Dendritic cell treated with granulocyte-macrophage colony-stimulating factor and Interleukin-4, amounts not matched to agents 40 ng/mL and 50 ng/mL, for 4 days (primary cell): Measurements from ENCODE around the gene CXCR4.

Experiments
- H3K27ac Mint-ChIP-seq: one replicate; pipeline ENCODE4 v1.8.0; 2022; ENCODE audit warnings: mild to moderate bottlenecking, mixed read lengths
- H3K27me3 Mint-ChIP-seq: one replicate; pipeline ENCODE4 v1.8.0; 2022; ENCODE audit warnings: mild to moderate bottlenecking, mixed read lengths
- H3K36me3 Mint-ChIP-seq: one replicate; pipeline ENCODE4 v1.8.0; 2022; ENCODE audit warnings: low read depth, mixed read lengths
- H3K4me1 Mint-ChIP-seq: one replicate; pipeline ENCODE4 v1.8.0; 2022; ENCODE audit warnings: low read depth, mixed read lengths
- H3K4me3 Mint-ChIP-seq: one replicate; pipeline ENCODE4 v1.8.0; 2022; ENCODE audit warnings: mild to moderate bottlenecking, moderate library complexity, mixed read lengths
- H3K9me3 Mint-ChIP-seq: one replicate; pipeline ENCODE4 v1.8.0; 2022; ENCODE audit warnings: mixed read lengths
- intact Hi-C: fragments of 100-400 bp; cut with micrococcal nuclease; formaldehyde crosslinking; loops from one replicate; pipeline ENCODE4 v1.15.0; 2022

Gene CXCR4

GRCh38 chr2:136126421-136126926 lies 8.5 kb upstream of the CXCR4 start:
- no peaks in the 10 kb centered on the region for H3K36me3 Mint-ChIP-seq
- H3K27me3 Mint-ChIP-seq = peaks cover 31% of the 10 kb centered on the region
- H3K27ac Mint-ChIP-seq = no peak overlapping the region
- H3K4me3 Mint-ChIP-seq = no peak overlapping the region
- intact Hi-C loops = loop anchor here (10.0 kb wide), 1 partner anchor 212 kb away; no protein-coding TSS in a partner anchor
- no peaks in the 10 kb centered on the region for H3K9me3 Mint-ChIP-seq
- peaks cover 43% of the 10 kb centered on the region for H3K4me1 Mint-ChIP-seq

- Mint-ChIP-seq H3K4me1 (peaks cover 45% of the 10 kb centered on the region), H3K4me3 (no peak overlapping the region), H3K27me3 (peaks cover 31% of the 10 kb centered on the region), H3K27ac (no peak overlapping the region), H3K9me3 (no peaks in the 10 kb centered on the region), H3K36me3 (no peaks in the 10 kb centered on the region)
- intact Hi-C loops = loop anchor here (10.0 kb wide), 1 partner anchor 211 kb away; no protein-coding TSS in a partner anchor
These were observed 8.1 kb upstream of the CXCR4 start for GRCh38 chr2:136126021-136126420.

- Mint-ChIP-seq H3K36me3 (no peaks in the 10 kb centered on the region), H3K27me3 (peaks cover 26% of the 10 kb centered on the region), H3K4me3 (no peak overlapping the region), H3K4me1 (peaks cover 40% of the 10 kb centered on the region), H3K9me3 (no peaks in the 10 kb centered on the region), H3K27ac (no peak overlapping the region)
- intact Hi-C loops = loop anchor here (10.0 kb wide), 1 partner anchor 210 kb away; no protein-coding TSS in a partner anchor
These were observed 7.3 kb upstream of the CXCR4 start for GRCh38 chr2:136125236-136125635.

- H3K4me3 Mint-ChIP-seq = no peak overlapping the region
- H3K27ac Mint-ChIP-seq = no peak overlapping the region
- no peaks in the 10 kb centered on the region for H3K36me3 Mint-ChIP-seq
- H3K4me1 Mint-ChIP-seq = peaks cover 39% of the 10 kb centered on the region
- intact Hi-C loops = loop anchor here (10.0 kb wide), 1 partner anchor 210 kb away; no protein-coding TSS in a partner anchor
- H3K27me3 Mint-ChIP-seq = peaks cover 24% of the 10 kb centered on the region
- H3K9me3 Mint-ChIP-seq = no peaks in the 10 kb centered on the region
These were observed 6.9 kb upstream of the CXCR4 start for GRCh38 chr2:136124805-136125204.

GRCh38 chr2:136122661-136123060 lies 4.7 kb upstream of the CXCR4 start:
- no peak overlapping the region for H3K27ac Mint-ChIP-seq
- H3K9me3 Mint-ChIP-seq = no peaks in the 10 kb centered on the region
- peaks cover 41% of the 10 kb centered on the region for H3K4me1 Mint-ChIP-seq
- intact Hi-C loops = loop anchor here (10.0 kb wide), 1 partner anchor 208 kb away; no protein-coding TSS in a partner anchor
- peaks cover 11% of the 10 kb centered on the region for H3K27me3 Mint-ChIP-seq
- H3K4me3 Mint-ChIP-seq = no peak overlapping the region
- H3K36me3 Mint-ChIP-seq = peaks cover 6% of the 10 kb centered on the region

- Mint-ChIP-seq H3K4me1 (peaks cover 36% of the 10 kb centered on the region), H3K27me3 (peaks cover 3% of the 10 kb centered on the region), H3K36me3 (peaks cover 14% of the 10 kb centered on the region), H3K9me3 (no peaks in the 10 kb centered on the region), H3K4me3 (no peak overlapping the region), H3K27ac (peak overlapping the region; percentile 32)
- intact Hi-C loops = loop anchor here (10.0 kb wide), 1 partner anchor 207 kb away; no protein-coding TSS in a partner anchor
These were observed 3.4 kb upstream of the CXCR4 start for GRCh38 chr2:136121204-136121910.

- peaks cover 35% of the 10 kb centered on the region for H3K4me1 Mint-ChIP-seq
- intact Hi-C loops = loop anchor here (5.0 to 10.0 kb wide), 6 partner anchors 87 to 257 kb away; no protein-coding TSS in a partner anchor
- H3K27ac Mint-ChIP-seq = peak overlapping the region; percentile 90
- H3K36me3 Mint-ChIP-seq = peaks cover 20% of the 10 kb centered on the region
- H3K27me3 Mint-ChIP-seq = no peaks in the 10 kb centered on the region
- no peaks in the 10 kb centered on the region for H3K9me3 Mint-ChIP-seq
- peak overlapping the region; percentile 95 for H3K4me3 Mint-ChIP-seq
These were observed 2.0 kb upstream of the CXCR4 start for GRCh38 chr2:136119717-136120675.

GRCh38 chr2:136118819-136119716 lies 1.1 kb upstream of the CXCR4 start:
- peak overlapping the region; percentile 95 for H3K4me3 Mint-ChIP-seq
- H3K27ac Mint-ChIP-seq = peak overlapping the region; percentile 90
- intact Hi-C loops = loop anchor here (5.0 kb wide), 5 partner anchors 88 to 258 kb away; no protein-coding TSS in a partner anchor
- no peaks in the 10 kb centered on the region for H3K9me3 Mint-ChIP-seq
- H3K36me3 Mint-ChIP-seq = peaks cover 30% of the 10 kb centered on the region
- H3K4me1 Mint-ChIP-seq = peaks cover 44% of the 10 kb centered on the region
- no peaks in the 10 kb centered on the region for H3K27me3 Mint-ChIP-seq

GRCh38 chr2:136117391-136117841 lies 533 bp downstream of the CXCR4 start:
- Mint-ChIP-seq H3K27me3 (no peaks in the 10 kb centered on the region), H3K36me3 (peaks cover 38% of the 10 kb centered on the region), H3K27ac (peak overlapping the region; percentile 90), H3K4me3 (peak overlapping the region; percentile 95), H3K4me1 (peaks cover 50% of the 10 kb centered on the region), H3K9me3 (no peaks in the 10 kb centered on the region)
- intact Hi-C loops = loop anchor here (2.0 to 5.0 kb wide), 6 partner anchors 90 to 260 kb away; no protein-coding TSS in a partner anchor

GRCh38 chr2:136116813-136117390 lies 1.0 kb downstream of the CXCR4 start:
- Mint-ChIP-seq H3K27ac (peak overlapping the region; percentile 90), H3K4me3 (peak overlapping the region; percentile 95), H3K4me1 (peaks cover 52% of the 10 kb centered on the region), H3K27me3 (no peaks in the 10 kb centered on the region), H3K9me3 (no peaks in the 10 kb centered on the region), H3K36me3 (peaks cover 38% of the 10 kb centered on the region)
- intact Hi-C loops = loop anchor here (2.0 to 5.0 kb wide), 6 partner anchors 90 to 260 kb away; no protein-coding TSS in a partner anchor

GRCh38 chr2:136116151-136116812 lies 1.7 kb downstream of the CXCR4 start:
- H3K27ac Mint-ChIP-seq = peak overlapping the region; percentile 90
- no peaks in the 10 kb centered on the region for H3K27me3 Mint-ChIP-seq
- peak overlapping the region; percentile 95 for H3K4me3 Mint-ChIP-seq
- peaks cover 52% of the 10 kb centered on the region for H3K4me1 Mint-ChIP-seq
- H3K9me3 Mint-ChIP-seq = no peaks in the 10 kb centered on the region
- peaks cover 38% of the 10 kb centered on the region for H3K36me3 Mint-ChIP-seq
- intact Hi-C loops = loop anchor here (2.0 to 5.0 kb wide), 6 partner anchors 91 to 261 kb away; no protein-coding TSS in a partner anchor
